NCI-H69 (cell line): Measurements from ENCODE around the gene NPAP1.
"Not testable (repeated sequence)": the region's sequence is repeated elsewhere in the genome, so short reads cannot be mapped to it uniquely, and the experiment has no call there.

Source experiments
- DNase-seq: peaks from one replicate; lab custom pipeline; 2025; lab: John Stamatoyannopoulos, UW

The NPAP1 gene

GRCh38 chr15:24675332-24676144, at the start of gene NPAP1:
Gene NPAP1 (plus strand): TSS chr15:24675775. CDS start chr15:24675868, 93 bp downstream.
- DNase-seq: no peak

GRCh38 chr15:24627443-24627842, 48.1 kb upstream of the NPAP1 start:
- no peak for DNase-seq

- no peak for DNase-seq
These were observed 42.5 kb upstream of the NPAP1 start for GRCh38 chr15:24633082-24633481.

- not testable (repeated sequence) for DNase-seq
These were observed 36.2 kb upstream of the NPAP1 start for GRCh38 chr15:24639412-24639811.

- DNase-seq: no peak
These were observed 29.9 kb upstream of the NPAP1 start for GRCh38 chr15:24645627-24646026.

GRCh38 chr15:24659622-24660021, 16.0 kb upstream of the NPAP1 start:
- DNase-seq: no peak

GRCh38 chr15:24662991-24663390, 12.6 kb upstream of the NPAP1 start:
- no peak for DNase-seq

GRCh38 chr15:24676431-24676830, 856 bp downstream of the NPAP1 start:
- no peak for DNase-seq

- DNase-seq: no peak
These were observed 2.9 kb downstream of the NPAP1 start for GRCh38 chr15:24678485-24678884.

- no peak for DNase-seq
These were observed 6.4 kb downstream of the NPAP1 start for GRCh38 chr15:24682002-24682401.

- DNase-seq: not testable (repeated sequence)
These were observed 7.3 kb downstream of the NPAP1 start for GRCh38 chr15:24682905-24683304.

GRCh38 chr15:24683736-24684135, 8.2 kb downstream of the NPAP1 start:
- no peak for DNase-seq

GRCh38 chr15:24684313-24684712, 8.7 kb downstream of the NPAP1 start:
- DNase-seq: no peak

GRCh38 chr15:24696201-24696600, 20.6 kb downstream of the NPAP1 start:
- no peak for DNase-seq

- DNase-seq: no peak
These were observed 21.3 kb downstream of the NPAP1 start for GRCh38 chr15:24696842-24697241.

GRCh38 chr15:24718289-24719082, 42.9 kb downstream of the NPAP1 start:
- no peak for DNase-seq

- DNase-seq: no peak
These were observed 54.2 kb downstream of the NPAP1 start for GRCh38 chr15:24729760-24730159.
